Pulmonary artery endothelial cell (primary cell): Measurements from ENCODE around the gene SARNP. TPM values are rescaled to one million over a fixed set of nuclear protein-coding genes. Genes with fewer than 3 reads are reported as not detected.

ENCODE experiments used
- DNase-seq: peaks from one replicate; pipeline ENCODE4 v3.0.0-alpha.2; 2011; ENCODE audit warnings: low read depth, low spot score
- total RNA-seq: library from RNA; depleted of rRNA; stranded (reverse); fragments of >200 nt; gene quantifications from 2 replicates; pipeline ENCODE4 v1.2.3, GENCODE V29; 2014

Gene SARNP
- total RNA-seq, 1 donor from 2014 or later, result 110 TPM

GRCh38 chr12:55711786-55712553 lies 105.6 kb downstream of the SARNP start:
- no peak for DNase-seq

GRCh38 chr12:55708695-55709233 lies 108.8 kb downstream of the SARNP start:
- DNase-seq, result no peak

- DNase-seq, result no peak
Observed at GRCh38 chr12:55707841-55708694, 109.5 kb downstream of the SARNP start, which contains the start of gene ITGA7. ITGA7 (minus strand) TSS chr12:55707904; CDS start chr12:55707682, 222 bp downstream.

Other genes with a start within 250 kb of the SARNP start
- not detected in 2 replicates for gene OR2AP1, start 245.3 kb downstream of the SARNP start, total RNA-seq
- not detected in 2 replicates for gene OR10P1, start 180.8 kb downstream of the SARNP start, total RNA-seq
- gene ITGA7, start 109.8 kb downstream of the SARNP start, total RNA-seq, result 0.04 and 0.20 TPM in 2 replicates
- 53.6 and 62.4 TPM in 2 replicates for gene BLOC1S1, start 101.7 kb downstream of the SARNP start, total RNA-seq
- gene RDH5, start 97.3 kb downstream of the SARNP start, total RNA-seq, result 0.63 and 0.79 TPM in 2 replicates
- 1,224 and 1,479 TPM in 2 replicates for gene CD63, start 88.7 kb downstream of the SARNP start, total RNA-seq
- gene GDF11, start 74.6 kb downstream of the SARNP start, total RNA-seq, result 3.6 and 5.1 TPM in 2 replicates
- 30.9 and 38.2 TPM in 2 replicates for gene ORMDL2, start 317 bp upstream of the SARNP start, total RNA-seq
- 64.8 and 75.2 TPM in 2 replicates for gene DNAJC14, start 11.9 kb upstream of the SARNP start, total RNA-seq
- gene MMP19, start 25.2 kb upstream of the SARNP start, total RNA-seq, result 0.42 and 0.46 TPM in 2 replicates
- 25.1 and 32.0 TPM in 2 replicates for gene PYM1, start 110.2 kb upstream of the SARNP start, total RNA-seq
- 32.3 and 36.0 TPM in 2 replicates for gene DGKA, start 113.4 kb upstream of the SARNP start, total RNA-seq
- gene PMEL, start 148.3 kb upstream of the SARNP start, total RNA-seq, result 0.33 and 0.42 TPM in 2 replicates
- gene CDK2, start 149.1 kb upstream of the SARNP start, total RNA-seq, result 29.5 and 55.0 TPM in 2 replicates
- 35.2 and 45.7 TPM in 2 replicates for gene RAB5B, start 156.4 kb upstream of the SARNP start, total RNA-seq
- 13.8 and 23.2 TPM in 2 replicates for gene SUOX, start 179.6 kb upstream of the SARNP start, total RNA-seq
- gene IKZF4, start 203.3 kb upstream of the SARNP start, total RNA-seq, result 0.46 and 0.86 TPM in 2 replicates
- 94.9 and 101 TPM in 2 replicates for gene RPS26, start 224.2 kb upstream of the SARNP start, total RNA-seq